GM18867 (cell line): ENCODE data around the gene SH3BP4.
"Not testable (repeated sequence)": the region's sequence is repeated elsewhere in the genome, so short reads cannot be mapped to it uniquely, and the experiment has no call there.

ENCODE experiments used
- ATAC-seq: cut with Tn5 transposase; IDR thresholded peaks from one replicate; pipeline ENCODE4 v1.9.1; 2021; ENCODE audit warnings: mild to moderate bottlenecking, moderate library complexity; ENCODE audit not compliant: unreplicated experiment

Gene SH3BP4

GRCh38 chr2:235051436-235052260, 99.8 kb downstream of the SH3BP4 start:
- no peak for ATAC-seq

- no peak for ATAC-seq
These were observed 100.9 kb downstream of the SH3BP4 start for GRCh38 chr2:235052514-235053354.

GRCh38 chr2:235053651-235054050, 101.8 kb downstream of the SH3BP4 start:
- ATAC-seq = no peak

DNA sequence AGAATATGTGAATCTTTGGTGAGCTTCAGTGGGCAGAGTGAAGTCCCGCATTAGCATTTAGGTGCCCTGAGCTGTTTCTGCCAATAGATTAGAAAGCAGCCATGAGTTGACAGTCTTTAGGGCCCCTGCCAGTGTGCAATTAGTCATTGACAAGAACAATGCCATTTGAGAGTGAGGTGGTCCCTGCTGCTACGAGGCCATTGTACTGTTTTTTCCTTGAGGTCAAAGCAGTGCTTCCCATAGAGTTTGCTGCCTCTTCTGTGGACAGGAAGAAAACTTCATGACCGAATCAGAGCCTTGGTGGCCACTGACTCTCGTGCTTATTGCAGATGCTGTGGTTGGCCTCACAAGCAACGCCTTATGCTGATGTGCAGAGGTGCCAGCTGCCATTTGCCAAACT, 102.7 kb downstream of the SH3BP4 start:
- no peak for ATAC-seq

DNA sequence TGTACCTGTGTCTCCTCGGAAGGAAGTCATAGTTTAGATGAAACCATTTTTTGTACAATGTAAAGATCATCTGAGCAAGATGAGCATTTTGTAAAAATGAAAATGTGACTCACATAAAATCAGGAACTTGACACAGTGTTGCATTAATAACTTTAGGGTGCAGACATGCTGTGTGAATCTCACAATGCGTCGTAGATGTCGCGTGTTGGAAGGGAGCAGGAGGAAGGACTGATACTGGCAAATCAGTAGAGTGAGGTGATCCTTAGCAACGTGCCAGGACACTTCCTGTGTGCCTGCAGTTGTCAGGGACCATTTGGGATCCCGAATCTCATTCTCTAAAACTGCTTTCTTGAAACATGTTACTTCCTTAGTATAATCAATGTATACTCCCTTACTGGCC, 103.1 kb downstream of the SH3BP4 start:
- ATAC-seq = no peak

DNA sequence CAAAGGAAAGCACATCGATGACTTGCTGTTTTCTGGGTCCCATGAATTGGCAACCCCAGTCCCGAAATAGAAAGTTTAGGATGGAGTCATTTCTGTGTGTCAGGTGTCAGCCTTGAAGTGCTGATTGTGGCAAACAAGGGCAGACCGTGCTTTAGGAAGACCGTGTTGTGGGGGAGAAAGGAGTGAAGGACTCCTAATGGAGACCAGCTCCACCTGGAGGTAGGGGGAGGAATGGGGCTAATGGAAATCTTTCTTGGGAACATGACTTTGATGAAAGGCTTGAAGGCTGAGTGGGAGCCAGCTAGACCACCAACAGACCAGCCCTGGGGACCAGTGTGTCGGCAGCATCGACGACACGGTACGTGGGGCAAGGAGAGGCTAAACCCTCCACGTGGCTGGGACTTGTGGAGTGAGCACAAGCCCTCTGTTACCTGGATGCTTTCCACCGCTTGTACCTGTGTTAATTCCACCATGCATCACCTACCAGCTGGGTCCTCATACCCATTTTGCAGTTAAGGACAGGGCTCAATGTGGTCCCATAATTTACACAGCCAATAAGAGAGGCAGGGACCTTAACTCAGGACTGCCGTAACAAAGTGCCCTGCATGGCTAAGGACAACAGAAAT, 104.2 kb downstream of the SH3BP4 start:
- no peak for ATAC-seq

GRCh38 chr2:235056768-235057167, 105.0 kb downstream of the SH3BP4 start:
- ATAC-seq = no peak

- ATAC-seq = not testable (repeated sequence)
These were observed 105.8 kb downstream of the SH3BP4 start for GRCh38 chr2:235057616-235058015.

DNA sequence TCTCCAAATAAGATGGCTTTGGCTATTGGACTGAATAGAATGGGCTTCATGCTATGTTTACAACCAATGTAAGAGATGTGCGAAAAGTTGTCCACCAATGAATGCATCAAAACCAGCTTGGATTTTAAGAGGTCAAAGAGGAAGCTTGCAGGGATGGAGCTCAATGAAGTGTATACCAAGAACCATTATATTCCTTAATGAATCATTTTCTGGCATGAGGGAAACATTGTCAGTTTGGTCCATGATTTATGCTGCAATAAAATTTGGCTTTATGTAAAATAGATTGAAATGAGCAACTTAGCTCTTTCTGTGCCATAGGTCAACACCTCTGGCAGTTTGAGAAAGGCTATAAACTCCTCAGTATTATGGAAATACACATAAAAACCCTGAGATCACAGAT, 107.3 kb downstream of the SH3BP4 start:
- ATAC-seq = no peak

DNA sequence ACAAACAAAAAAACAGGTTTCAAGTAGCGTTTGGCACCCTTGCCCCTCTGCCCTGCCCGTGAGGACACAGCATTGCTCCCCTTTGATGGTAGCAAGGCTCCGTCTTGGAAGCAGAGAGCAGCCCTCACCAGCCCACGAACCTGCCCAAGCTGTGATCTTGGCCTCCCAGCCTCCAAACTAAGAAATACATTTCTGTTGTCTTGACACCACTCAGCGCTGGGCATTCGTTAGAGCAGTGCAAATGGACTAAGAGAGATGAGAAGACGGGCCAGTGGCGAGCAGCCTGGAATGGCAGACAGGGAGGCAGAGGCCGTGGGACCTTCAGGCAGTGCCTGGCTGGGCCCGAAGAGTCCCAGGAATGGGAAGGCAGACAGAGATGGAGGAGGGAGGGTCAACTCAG, 109.8 kb downstream of the SH3BP4 start:
- ATAC-seq = no peak

DNA sequence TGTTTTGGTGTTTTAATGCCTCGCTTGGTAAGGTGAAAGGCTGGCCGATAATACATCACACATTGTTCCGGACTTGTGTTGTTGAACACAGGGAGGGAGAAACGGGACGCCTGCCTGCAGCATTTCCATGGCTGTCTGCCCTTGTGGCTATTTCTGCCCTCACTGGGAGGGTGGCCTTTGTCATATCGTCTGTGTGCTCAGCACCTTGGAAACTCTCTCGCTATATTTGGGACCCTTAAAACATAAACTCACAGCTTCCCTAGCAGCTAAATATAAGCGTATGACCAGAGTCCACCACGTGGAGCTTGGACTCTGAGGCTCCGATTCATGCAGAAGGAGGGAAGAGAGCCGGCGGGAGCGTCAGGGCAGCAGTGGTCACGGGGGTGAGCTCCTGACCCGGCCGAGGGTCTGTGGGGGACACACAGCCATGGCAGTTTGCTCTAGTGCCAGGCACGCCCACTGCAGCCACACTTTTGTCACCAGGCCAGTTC, 111.7 kb downstream of the SH3BP4 start:
- no peak for ATAC-seq

- no peak for ATAC-seq
These were observed 113.2 kb downstream of the SH3BP4 start for GRCh38 chr2:235064976-235065375.

GRCh38 chr2:235066490-235066889, 114.7 kb downstream of the SH3BP4 start:
- no peak for ATAC-seq

DNA sequence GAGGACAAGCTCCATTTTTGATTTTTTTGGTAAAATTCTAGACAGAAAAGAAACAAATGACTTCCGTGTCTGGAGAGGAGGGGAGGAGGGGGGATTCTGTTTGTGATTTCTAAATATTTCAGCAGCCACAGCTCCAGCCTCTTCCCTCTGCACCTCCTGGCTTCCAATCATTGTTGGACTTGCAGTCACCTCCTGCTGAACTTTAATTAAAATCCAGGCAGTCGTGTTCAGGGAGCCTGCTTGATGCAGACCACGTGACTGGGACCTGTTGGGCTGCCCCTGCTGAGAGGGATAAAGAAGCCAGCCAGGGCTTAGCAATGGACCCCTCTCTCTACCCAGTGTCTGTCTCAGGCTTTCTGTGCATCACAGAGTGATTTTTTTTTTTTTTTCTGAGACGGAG, 115.1 kb downstream of the SH3BP4 start:
- no peak for ATAC-seq

GRCh38 chr2:235068701-235069100, 116.9 kb downstream of the SH3BP4 start:
- ATAC-seq = no peak

- no peak for ATAC-seq
These were observed 118.4 kb downstream of the SH3BP4 start for GRCh38 chr2:235070063-235070706.

- no peak for ATAC-seq
These were observed 122.1 kb downstream of the SH3BP4 start for GRCh38 chr2:235073868-235074413.

DNA sequence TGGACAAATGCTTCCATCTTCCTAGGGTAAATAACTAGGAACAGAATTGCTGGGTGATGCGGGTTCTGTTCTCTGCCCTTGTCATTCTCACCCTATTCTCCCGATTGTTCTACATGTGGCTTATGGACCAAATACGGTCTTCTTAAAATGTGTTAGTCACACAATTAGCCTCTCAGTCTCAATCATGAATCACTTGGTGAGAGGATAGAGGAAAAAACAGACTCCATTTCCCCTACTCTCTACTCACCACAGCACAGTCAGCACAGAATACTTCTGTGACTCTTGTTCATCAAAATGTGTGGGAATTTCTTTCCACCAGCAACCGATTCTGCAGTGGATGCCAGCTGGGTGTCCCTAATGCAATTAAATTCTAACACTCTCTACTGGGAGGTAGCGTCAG, 125.2 kb downstream of the SH3BP4 start:
- ATAC-seq = no peak

GRCh38 chr2:235078182-235078581, 126.4 kb downstream of the SH3BP4 start:
- no peak for ATAC-seq

DNA sequence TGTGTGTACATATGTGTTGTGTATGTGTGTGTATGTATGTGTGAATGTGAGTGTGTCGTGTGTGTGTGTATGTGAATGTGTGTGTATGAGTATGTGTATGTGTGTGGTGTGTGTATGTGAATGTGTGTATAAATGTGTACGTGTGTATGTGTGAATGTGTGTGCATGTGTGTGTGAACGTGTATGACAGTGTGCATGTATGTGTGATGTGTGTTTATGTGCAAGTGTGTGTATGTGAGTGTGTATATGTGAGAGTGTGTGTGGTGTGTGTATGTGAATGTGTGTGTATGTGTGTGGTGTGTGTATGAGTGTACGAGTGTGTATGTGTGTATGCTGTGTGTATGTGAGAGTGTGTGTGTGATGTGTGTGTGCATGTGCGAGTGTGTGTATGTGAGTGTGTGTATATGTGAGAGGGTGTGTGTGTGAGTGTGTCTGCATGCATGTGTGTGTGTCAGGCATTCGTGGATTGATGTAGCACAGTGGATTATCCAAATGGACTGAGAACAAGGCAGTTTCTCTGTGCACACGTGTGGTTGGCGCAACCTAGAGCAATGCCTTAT, 127.2 kb downstream of the SH3BP4 start:
- no peak for ATAC-seq
